Left ventricle myocardium inferior (tissue), 1 donor: ENCODE measurements around the gene RAD18. TPM values are rescaled to one million over a fixed set of nuclear protein-coding genes. Genes with fewer than 3 reads are reported as not detected.

Experiments used
- DNase-seq: peaks from one replicate; pipeline ENCODE4 v3.0.0-alpha.2; 2020
- H3K27ac ChIP-seq: fragments of 200-600 bp; replicated peaks from 2 replicates; pipeline ENCODE4 v1.8.0; 2021
- H3K27me3 ChIP-seq: fragments of 200-600 bp; 2 replicates; pipeline ENCODE4 v1.8.0; 2021; ENCODE audit warnings: low read depth
- H3K36me3 ChIP-seq: fragments of 200-600 bp; 2 replicates; pipeline ENCODE4 v1.8.0; 2021
- H3K4me1 ChIP-seq: fragments of 200-600 bp; 2 replicates; pipeline ENCODE4 v1.8.0; 2021
- H3K4me3 ChIP-seq: fragments of 200-600 bp; 2 replicates; pipeline ENCODE4 v1.8.0; 2021; ENCODE audit warnings: mild to moderate bottlenecking, moderate library complexity
- H3K9me3 ChIP-seq: fragments of 200-600 bp; replicated peaks from 2 replicates; pipeline ENCODE4 v1.8.0; 2021
- CTCF ChIP-seq: fragments of 200-600 bp; IDR thresholded peaks from 2 replicates; pipeline ENCODE4 v1.8.0; 2021; ENCODE audit warnings: antibody characterized with exemption, mild to moderate bottlenecking, borderline replicate concordance
- intact Hi-C: fragments of 100-400 bp; cut with micrococcal nuclease; formaldehyde crosslinking; loops from one replicate; pipeline ENCODE4 v1.11.0; 2022
- total RNA-seq: library from RNA; stranded (reverse); fragmentation: NEBNext Ultra II Directional; extraction: Animal tissue kit (Norgen Biotek cat#: 25700); gene quantifications from one replicate; pipeline ENCODE4 v1.2.1, GENCODE V29; 2021
- donor health status: DM: no; HTN: yes; CAD: no; lungs with severe emphysema.

RAD18 gene
- total RNA-seq, 1 donor from 2014 or later, result 6.8 TPM

- no peak overlapping the region for H3K27ac ChIP-seq
- intact Hi-C loops, result no loop called here
- no peak for DNase-seq
- no peaks in the 10 kb centered on the region for H3K27me3 ChIP-seq
- no peaks in the 10 kb centered on the region for H3K36me3 ChIP-seq
- H3K4me1 ChIP-seq, result no peaks in the 10 kb centered on the region
- H3K9me3 ChIP-seq, result no peaks in the 10 kb centered on the region
- no peak for TF ChIP-seq CTCF
- no peak overlapping the region for H3K4me3 ChIP-seq
Measured at GRCh38 chr3:8836096-8836495, 127.2 kb downstream of the RAD18 start.

DNA sequence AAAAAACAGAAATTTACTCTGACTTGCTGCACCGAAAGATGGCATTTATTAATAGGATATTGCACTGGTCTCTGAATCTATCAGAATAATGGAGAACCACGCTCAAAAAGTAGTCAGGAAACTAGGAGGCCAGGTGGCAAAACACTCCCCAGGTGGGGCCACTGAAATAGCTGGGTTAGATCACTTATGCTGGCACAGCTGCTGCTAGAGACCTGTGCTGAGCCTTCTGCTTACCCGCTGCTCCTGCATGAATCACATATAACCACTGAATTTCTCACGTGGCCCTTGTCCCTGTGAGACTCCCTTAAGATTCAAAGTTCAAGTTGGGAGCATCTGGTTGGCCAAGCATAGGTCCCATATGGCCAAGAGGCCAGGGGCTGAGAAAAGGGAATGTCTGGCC is 127.9 kb downstream of the RAD18 start:
- H3K4me3 ChIP-seq, result no peak overlapping the region
- no peak for DNase-seq
- TF ChIP-seq CTCF, result no peak
- no peak overlapping the region for H3K27ac ChIP-seq
- H3K9me3 ChIP-seq, result no peaks in the 10 kb centered on the region
- H3K36me3 ChIP-seq, result no peaks in the 10 kb centered on the region
- H3K27me3 ChIP-seq, result no peaks in the 10 kb centered on the region
- intact Hi-C loops, result no loop called here
- no peaks in the 10 kb centered on the region for H3K4me1 ChIP-seq

DNA sequence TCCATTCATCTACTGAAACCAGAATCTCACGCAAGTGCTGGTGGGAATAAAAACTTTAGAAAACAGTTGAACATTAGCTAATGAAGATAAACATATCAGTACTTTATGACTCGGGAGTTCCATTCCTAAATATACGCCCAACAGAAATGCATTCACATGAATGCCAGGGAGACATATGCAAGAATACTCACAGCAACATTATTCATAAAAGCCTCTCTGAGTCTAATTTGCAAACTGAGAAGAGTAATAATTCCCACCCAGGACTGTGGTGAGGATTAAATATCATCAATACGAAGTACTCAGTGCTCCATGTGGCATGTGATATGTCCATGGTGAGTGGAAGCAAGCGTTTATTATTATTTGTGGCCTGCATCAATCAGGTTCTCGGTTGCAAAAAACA is 128.3 kb downstream of the RAD18 start:
- intact Hi-C loops, result no loop called here
- no peaks in the 10 kb centered on the region for H3K4me1 ChIP-seq
- no peaks in the 10 kb centered on the region for H3K27me3 ChIP-seq
- H3K36me3 ChIP-seq, result no peaks in the 10 kb centered on the region
- no peaks in the 10 kb centered on the region for H3K9me3 ChIP-seq
- no peak overlapping the region for H3K4me3 ChIP-seq
- no peak overlapping the region for H3K27ac ChIP-seq
- TF ChIP-seq CTCF, result no peak
- DNase-seq, result no peak

DNA sequence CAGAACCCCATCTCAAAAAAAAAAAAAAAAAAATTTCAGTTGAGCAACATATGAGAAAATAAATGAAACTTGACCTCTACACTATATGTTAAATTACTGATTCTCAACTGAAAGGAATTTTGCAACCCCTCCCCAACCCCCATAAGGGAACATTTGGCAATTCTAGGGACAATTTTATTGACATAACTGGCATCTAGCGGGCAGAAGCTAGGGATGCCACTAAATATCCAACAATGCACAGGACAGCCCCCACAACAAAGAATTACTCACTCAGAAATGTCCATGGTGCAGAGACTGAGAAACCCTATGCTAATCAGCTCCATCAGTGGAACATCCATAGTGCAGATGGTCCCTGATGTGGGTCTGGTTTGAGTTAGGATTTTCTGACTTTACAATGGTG is 135.6 kb downstream of the RAD18 start:
- Histone ChIP-seq H3K27ac (no peak overlapping the region), H3K36me3 (no peaks in the 10 kb centered on the region), H3K4me1 (no peaks in the 10 kb centered on the region), H3K4me3 (no peak overlapping the region), H3K9me3 (no peaks in the 10 kb centered on the region), H3K27me3 (no peaks in the 10 kb centered on the region)
- TF ChIP-seq CTCF, result no peak
- DNase-seq, result no peak
- intact Hi-C loops, result loop anchor here (2.0 kb wide), 1 partner anchor 49 kb away; no protein-coding TSS in a partner anchor

Other genes with a start within 250 kb of the RAD18 start
- 31.6 TPM for gene CAV3, start 229.7 kb downstream of the RAD18 start, total RNA-seq
- 0.14 TPM for gene OXTR, start 193.9 kb downstream of the RAD18 start, total RNA-seq